Thyroid gland (tissue), 4 donors: ENCODE data around the gene FNDC11. TPM values are rescaled to one million over a fixed set of nuclear protein-coding genes. Genes with fewer than 3 reads are reported as not detected.

ENCODE experiments used
- DNase-seq, 2 donors: peaks; one replicate each; pipeline ENCODE4 v3.0.0-alpha.2; 2019
- H3K27ac ChIP-seq, 3 donors: fragments of 200-600 bp; sonication (generic); 1 replicate in 2 of 3; 2 replicates in 1 of 3; pipeline ENCODE4 v1.5.1; 2016 to 2019; ENCODE audit warnings: mild to moderate bottlenecking in 1 of 3, moderate library complexity in 1 of 3
- H3K27me3 ChIP-seq: fragments of 200-600 bp; sonication (generic); one replicate; pipeline ENCODE4 v1.5.1; 2019
- H3K36me3 ChIP-seq, 2 donors: fragments of 200-600 bp; sonication (generic); one replicate each; pipeline ENCODE4 v1.5.1; 2016 to 2019
- H3K4me1 ChIP-seq, 2 donors: fragments of 200-600 bp; sonication (generic); one replicate each; pipeline ENCODE4 v1.5.1; 2017 to 2019
- H3K4me3 ChIP-seq, 3 donors: fragments of 200-600 bp; sonication (generic); replicated peaks in 1 of 3; 1 replicate in 2 of 3; 2 replicates in 1 of 3; pipeline ENCODE4 v1.5.1; 2016; ENCODE audit warnings: mild to moderate bottlenecking in 1 of 3
- H3K9me3 ChIP-seq: fragments of 200-600 bp; sonication (generic); one replicate; pipeline ENCODE4 v1.5.1; 2017
- CTCF ChIP-seq, 6 experiments: fragments of 200-600 bp in 3 of 6; fragments of 450-650 bp in 3 of 6; sonication (generic) in 3 of 6; IDR thresholded peaks; one replicate each; pipeline ENCODE4 v1.5.1; 2016 to 2019; ENCODE audit warnings: antibody characterized with exemption in 6 of 6, mild to moderate bottlenecking in 2 of 6, inconsistent platforms in 1 of 6, moderate library complexity in 1 of 6
- POLR2A ChIP-seq, 2 donors: fragments of 450-650 bp; IDR thresholded peaks; one replicate each; pipeline ENCODE4 v1.6.1; 2017; ENCODE audit warnings: antibody characterized with exemption in 2 of 2, mild to moderate bottlenecking in 2 of 2, moderate library complexity in 1 of 2
- WGBS, 2 donors: methylation state at CpG; one replicate each; pipeline ENCODE4 v1.1.5; 2017; 5-methylcytosine and 5-hydroxymethylcytosine counted together
- intact Hi-C: fragments of 100-400 bp; cut with DNase I; formaldehyde crosslinking; loops from one replicate; pipeline ENCODE4 v1.15.1; 2023
- total RNA-seq, 4 donors: library from RNA; depleted of rRNA; stranded (reverse); fragments of >200 nt; gene quantifications; one replicate each; pipeline ENCODE4 v1.2.3, GENCODE V29; 2016

FNDC11 gene
- total RNA-seq, 4 donors from 2014 or later, result 0.39 to 0.89 (median 0.40) TPM; not detected in 1

GRCh38 chr20:63560333-63560805 lies 6.4 kb downstream of the FNDC11 start:
- WGBS, 2 donors, result 98 to 100% methylated on average over 7 to 16 of the region's 16 CpGs

GRCh38 chr20:63560856-63561609 lies 7.1 kb downstream of the FNDC11 start:
- no peak for DNase-seq
- Histone ChIP-seq H3K4me1 (no peaks in the 10 kb centered on the region), H3K9me3 (no peaks in the 10 kb centered on the region), H3K27me3 (no peaks in the 10 kb centered on the region), H3K4me3 (no peak overlapping the region), H3K36me3 (peaks cover 44 to 55% of the 10 kb centered on the region in 2 donors), H3K27ac (no peak overlapping the region)
- intact Hi-C loops, result no loop called here
- WGBS, 2 donors, result 89 to 94% methylated on average over 10 to 14 of the region's 26 CpGs
- TF ChIP-seq CTCF (IDR thresholded peaks at IDR 0.05) (no peak), POLR2A (IDR thresholded peaks at IDR 0.05) (no peak)

More at GRCh38 chr20:63560333-63560805, 6.4 kb downstream of the FNDC11 start:
- Histone ChIP-seq H3K4me1 (no peaks in the 10 kb centered on the region), H3K4me3 (no peak overlapping the region), H3K36me3 (peaks cover 39 to 55% of the 10 kb centered on the region in 2 donors), H3K27ac (no peak overlapping the region), H3K27me3 (no peaks in the 10 kb centered on the region), H3K9me3 (no peaks in the 10 kb centered on the region)
- DNase-seq, result no peak
- intact Hi-C loops, result no loop called here
- TF ChIP-seq POLR2A (IDR thresholded peaks at IDR 0.05) (no peak), CTCF (IDR thresholded peaks at IDR 0.05) (no peak)

- intact Hi-C loops, result no loop called here
Observed at GRCh38 chr20:63561624-63562396, 7.9 kb downstream of the FNDC11 start.

GRCh38 chr20:63562461-63563224 lies 8.7 kb downstream of the FNDC11 start:
- TF ChIP-seq CTCF (IDR thresholded peaks at IDR 0.05) (no peak), POLR2A (IDR thresholded peaks at IDR 0.05) (no peak)
- no peak for DNase-seq
- H3K27ac ChIP-seq, result no peak overlapping the region
- H3K36me3 ChIP-seq, result peaks cover 44 to 55% of the 10 kb centered on the region in 2 donors
- WGBS, 2 donors, result 83 to 95% methylated on average over 7 to 30 of the region's 54 CpGs
- H3K4me3 ChIP-seq, result no peak overlapping the region
- no peaks in the 10 kb centered on the region for H3K9me3 ChIP-seq
- H3K27me3 ChIP-seq, result no peaks in the 10 kb centered on the region
- H3K4me1 ChIP-seq, result no peaks in the 10 kb centered on the region
- intact Hi-C loops, result no loop called here

More at GRCh38 chr20:63561624-63562396, 7.9 kb downstream of the FNDC11 start:
- no peaks in the 10 kb centered on the region for H3K9me3 ChIP-seq
- TF ChIP-seq CTCF (IDR thresholded peaks at IDR 0.05), result no peak
- no peak for TF ChIP-seq POLR2A (IDR thresholded peaks at IDR 0.05)
- no peak for DNase-seq
- no peaks in the 10 kb centered on the region for H3K27me3 ChIP-seq
- peaks cover 44 to 55% of the 10 kb centered on the region in 2 donors for H3K36me3 ChIP-seq
- H3K4me1 ChIP-seq, result no peaks in the 10 kb centered on the region
- H3K27ac ChIP-seq, result no peak overlapping the region
- no peak overlapping the region for H3K4me3 ChIP-seq
- WGBS, 2 donors, result 83 to 94% methylated on average over 5 to 17 of the region's 36 CpGs
